Osteocyte (in vitro differentiated cells): ENCODE results near the gene SMYD3. TPM values are rescaled to one million over a fixed set of nuclear protein-coding genes. Genes with fewer than 3 reads are reported as not detected.
"Not testable (repeated sequence)": the region's sequence is repeated elsewhere in the genome, so short reads cannot be mapped to it uniquely, and the experiment has no call there.

Source experiments
- DNase-seq: peaks from one replicate; pipeline ENCODE4 v3.0.0; 2021; ENCODE audit warnings: mixed read lengths; ENCODE audit not compliant: unreplicated experiment; ENCODE audit errors: extremely low spot score
- H3K27ac Mint-ChIP-seq: one replicate; pipeline ENCODE4 v1.8.0; 2021; ENCODE audit warnings: mild to moderate bottlenecking, mixed read lengths; ENCODE audit not compliant: unreplicated experiment
- H3K27me3 Mint-ChIP-seq: one replicate; pipeline ENCODE4 v1.8.0; 2021; ENCODE audit warnings: mixed read lengths; ENCODE audit not compliant: unreplicated experiment
- H3K36me3 Mint-ChIP-seq: one replicate; pipeline ENCODE4 v1.8.0; 2021; ENCODE audit warnings: mixed read lengths; ENCODE audit not compliant: unreplicated experiment
- H3K4me1 Mint-ChIP-seq: one replicate; pipeline ENCODE4 v1.8.0; 2021; ENCODE audit warnings: mixed read lengths; ENCODE audit not compliant: unreplicated experiment
- H3K4me3 Mint-ChIP-seq: one replicate; pipeline ENCODE4 v1.8.0; 2021; ENCODE audit warnings: mild to moderate bottlenecking, moderate library complexity, mixed read lengths; ENCODE audit not compliant: unreplicated experiment
- H3K9me3 Mint-ChIP-seq: one replicate; pipeline ENCODE4 v1.8.0; 2021; ENCODE audit warnings: mixed read lengths; ENCODE audit not compliant: unreplicated experiment
- total RNA-seq: library from RNA; stranded (reverse); gene quantifications from 2 replicates; pipeline ENCODE4 v1.2.1, GENCODE V29; 2021
- TF ChIP-seq, protein P1 (sequence below): fragments of 200-600 bp; sonication (generic); IDR thresholded peaks from 2 replicates; pipeline ENCODE4 v1.5.0; 2021; ENCODE audit warnings: antibody characterized with exemption, mild to moderate bottlenecking, moderate library complexity

The SMYD3 gene
- total RNA-seq, 1 donor from 2014 or later = 22.3 TPM

DNA sequence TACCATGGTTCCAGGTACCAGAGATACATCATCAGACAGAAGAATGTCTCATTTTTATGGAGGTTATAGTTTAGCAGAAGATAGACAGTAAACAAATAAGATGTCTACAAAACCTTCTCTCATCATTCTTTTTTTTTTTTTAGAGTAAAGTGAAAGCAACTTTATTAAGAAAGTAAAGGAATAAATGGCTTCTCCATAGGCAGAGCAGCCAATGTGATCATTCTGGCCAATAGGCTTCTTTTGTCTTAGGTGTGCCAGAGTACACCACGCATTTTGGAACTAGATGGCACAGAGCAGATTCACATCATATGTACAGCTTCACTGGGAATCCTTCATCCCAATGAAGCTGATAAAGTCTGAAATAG is 428.2 kb downstream of the SMYD3 start:
- DNase-seq = no peak
- H3K4me1 Mint-ChIP-seq = peaks cover 27% of the 10 kb centered on the region
- H3K27me3 Mint-ChIP-seq = no peaks in the 10 kb centered on the region
- TF ChIP-seq, protein P1, sequence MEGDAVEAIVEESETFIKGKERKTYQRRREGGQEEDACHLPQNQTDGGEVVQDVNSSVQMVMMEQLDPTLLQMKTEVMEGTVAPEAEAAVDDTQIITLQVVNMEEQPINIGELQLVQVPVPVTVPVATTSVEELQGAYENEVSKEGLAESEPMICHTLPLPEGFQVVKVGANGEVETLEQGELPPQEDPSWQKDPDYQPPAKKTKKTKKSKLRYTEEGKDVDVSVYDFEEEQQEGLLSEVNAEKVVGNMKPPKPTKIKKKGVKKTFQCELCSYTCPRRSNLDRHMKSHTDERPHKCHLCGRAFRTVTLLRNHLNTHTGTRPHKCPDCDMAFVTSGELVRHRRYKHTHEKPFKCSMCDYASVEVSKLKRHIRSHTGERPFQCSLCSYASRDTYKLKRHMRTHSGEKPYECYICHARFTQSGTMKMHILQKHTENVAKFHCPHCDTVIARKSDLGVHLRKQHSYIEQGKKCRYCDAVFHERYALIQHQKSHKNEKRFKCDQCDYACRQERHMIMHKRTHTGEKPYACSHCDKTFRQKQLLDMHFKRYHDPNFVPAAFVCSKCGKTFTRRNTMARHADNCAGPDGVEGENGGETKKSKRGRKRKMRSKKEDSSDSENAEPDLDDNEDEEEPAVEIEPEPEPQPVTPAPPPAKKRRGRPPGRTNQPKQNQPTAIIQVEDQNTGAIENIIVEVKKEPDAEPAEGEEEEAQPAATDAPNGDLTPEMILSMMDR = no peak
- H3K27ac Mint-ChIP-seq = no peak overlapping the region
- H3K4me3 Mint-ChIP-seq = no peak overlapping the region
- H3K36me3 Mint-ChIP-seq = peaks cover 2% of the 10 kb centered on the region
- peaks cover 18% of the 10 kb centered on the region for H3K9me3 Mint-ChIP-seq

DNA sequence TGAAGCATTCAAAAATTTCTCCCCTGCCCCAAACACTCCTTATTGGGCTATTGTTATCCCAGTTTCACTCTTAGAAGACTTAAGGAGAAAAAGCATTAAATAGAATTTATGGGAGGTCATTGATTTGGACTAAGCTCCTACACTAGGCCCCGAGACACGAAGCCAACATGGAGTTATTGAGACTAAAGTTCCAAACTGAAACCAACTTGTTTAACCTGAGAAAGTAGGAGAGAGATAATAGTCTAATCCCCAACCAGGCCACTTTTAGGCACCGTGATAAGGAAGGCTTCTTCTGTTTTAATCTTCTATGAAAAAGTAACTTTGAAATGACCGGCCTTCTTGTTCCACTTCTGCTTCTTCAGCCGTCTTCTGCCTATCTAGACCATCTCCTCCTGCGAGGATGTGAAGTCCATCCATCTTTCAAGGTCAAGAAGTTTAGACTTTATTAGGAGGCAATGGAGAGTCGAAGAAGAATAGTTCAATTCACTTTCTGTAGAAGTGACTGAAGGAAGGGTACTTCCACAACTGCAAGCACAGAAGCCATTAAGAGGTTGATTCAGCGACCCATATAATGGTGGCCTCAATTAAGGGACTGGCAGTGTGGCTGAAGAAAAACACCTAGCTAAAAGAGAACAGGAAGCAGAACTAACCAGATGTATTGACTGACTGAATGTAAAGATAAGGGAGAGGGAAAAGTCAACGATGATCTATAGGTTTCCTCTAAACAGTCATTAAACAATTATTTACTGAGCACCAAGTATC is 428.8 kb downstream of the SMYD3 start:
- TF ChIP-seq, protein P1 = no peak
- H3K27ac Mint-ChIP-seq = no peak overlapping the region
- H3K9me3 Mint-ChIP-seq = peaks cover 14% of the 10 kb centered on the region
- no peaks in the 10 kb centered on the region for H3K27me3 Mint-ChIP-seq
- peaks cover 27% of the 10 kb centered on the region for H3K4me1 Mint-ChIP-seq
- peaks cover 2% of the 10 kb centered on the region for H3K36me3 Mint-ChIP-seq
- no peak for DNase-seq
- H3K4me3 Mint-ChIP-seq = no peak overlapping the region

DNA sequence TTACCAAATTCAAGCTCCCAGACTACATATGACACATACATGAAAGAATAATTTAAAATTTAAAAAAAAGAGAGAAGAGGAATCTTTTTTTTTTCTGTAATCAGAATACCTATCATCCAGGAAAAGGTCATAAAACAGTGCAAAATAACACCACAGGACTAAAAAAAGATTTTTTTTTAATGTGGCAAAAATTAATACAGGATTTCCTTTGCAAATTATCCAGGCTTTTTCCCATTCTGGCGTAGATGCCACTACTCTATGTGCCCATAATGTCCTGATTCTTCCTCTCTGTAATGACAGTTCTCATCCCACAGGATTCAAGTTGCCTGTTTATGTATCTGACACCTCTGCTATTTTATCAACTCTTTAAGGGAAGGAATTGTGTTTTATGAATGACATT is 429.6 kb downstream of the SMYD3 start:
- H3K27ac Mint-ChIP-seq = no peak overlapping the region
- DNase-seq = no peak

DNA sequence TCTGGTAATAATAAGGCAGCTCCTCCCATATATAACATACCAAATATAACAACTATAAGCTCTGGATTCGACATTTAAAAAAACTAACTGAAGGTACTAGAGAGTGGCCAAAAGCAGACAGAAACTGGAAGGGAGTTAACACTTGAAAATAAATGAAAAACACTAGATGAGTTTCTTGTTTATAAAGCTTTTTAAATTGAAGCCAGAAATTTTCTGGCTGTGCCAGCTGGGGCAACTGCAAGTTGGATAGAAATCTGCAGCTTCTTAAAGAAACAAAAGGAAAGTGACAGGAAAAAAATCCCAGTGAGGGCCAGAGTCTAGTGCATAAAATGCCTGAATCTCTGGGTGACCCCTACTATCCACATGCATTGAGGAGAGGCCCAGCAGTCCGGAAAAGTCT is 432.7 kb downstream of the SMYD3 start:
- H3K4me3 Mint-ChIP-seq = no peak overlapping the region
- H3K4me1 Mint-ChIP-seq = peaks cover 34% of the 10 kb centered on the region
- TF ChIP-seq, protein P1 = no peak
- H3K27me3 Mint-ChIP-seq = no peaks in the 10 kb centered on the region
- peaks cover 4% of the 10 kb centered on the region for H3K9me3 Mint-ChIP-seq
- peaks cover 2% of the 10 kb centered on the region for H3K36me3 Mint-ChIP-seq
- no peak for DNase-seq
- peak overlapping the region; percentile 42 for H3K27ac Mint-ChIP-seq

More for the DNA sequence above, 429.6 kb downstream of the SMYD3 start:
- H3K27me3 Mint-ChIP-seq = no peaks in the 10 kb centered on the region
- TF ChIP-seq, protein P1 = no peak
- H3K4me1 Mint-ChIP-seq = peaks cover 27% of the 10 kb centered on the region
- peaks cover 12% of the 10 kb centered on the region for H3K9me3 Mint-ChIP-seq
- peaks cover 2% of the 10 kb centered on the region for H3K36me3 Mint-ChIP-seq
- H3K4me3 Mint-ChIP-seq = no peak overlapping the region

DNA sequence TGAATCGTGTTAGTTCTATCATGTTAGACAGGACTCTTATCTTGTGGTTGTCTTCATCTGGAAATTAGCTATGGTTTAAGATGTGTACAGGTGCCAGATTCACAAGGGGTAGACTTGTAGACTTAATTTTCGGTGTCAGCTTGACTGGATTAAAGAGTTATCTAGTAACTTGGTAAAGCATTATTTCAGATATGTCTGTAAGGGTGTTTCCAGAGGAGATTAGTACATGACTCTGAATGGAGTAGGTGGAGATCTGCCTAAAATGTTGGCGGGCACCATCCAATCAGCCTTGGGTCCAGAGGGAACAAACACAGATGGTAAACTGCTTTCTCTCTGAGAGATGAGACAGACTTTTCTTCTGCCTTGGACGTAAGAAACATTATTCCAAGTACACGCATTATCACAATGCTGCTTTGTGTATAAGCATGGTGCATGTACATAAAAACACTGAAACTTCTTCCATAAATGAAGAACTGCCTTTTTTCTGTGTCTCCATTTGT is 434.6 kb downstream of the SMYD3 start:
- H3K36me3 Mint-ChIP-seq = peaks cover 2% of the 10 kb centered on the region
- no peak for DNase-seq
- H3K27me3 Mint-ChIP-seq = no peaks in the 10 kb centered on the region
- H3K9me3 Mint-ChIP-seq = peaks cover 4% of the 10 kb centered on the region
- peaks cover 31% of the 10 kb centered on the region for H3K4me1 Mint-ChIP-seq
- peak overlapping the region; percentile 42 for H3K27ac Mint-ChIP-seq
- no peak overlapping the region for H3K4me3 Mint-ChIP-seq
- TF ChIP-seq, protein P1 = no peak

DNA sequence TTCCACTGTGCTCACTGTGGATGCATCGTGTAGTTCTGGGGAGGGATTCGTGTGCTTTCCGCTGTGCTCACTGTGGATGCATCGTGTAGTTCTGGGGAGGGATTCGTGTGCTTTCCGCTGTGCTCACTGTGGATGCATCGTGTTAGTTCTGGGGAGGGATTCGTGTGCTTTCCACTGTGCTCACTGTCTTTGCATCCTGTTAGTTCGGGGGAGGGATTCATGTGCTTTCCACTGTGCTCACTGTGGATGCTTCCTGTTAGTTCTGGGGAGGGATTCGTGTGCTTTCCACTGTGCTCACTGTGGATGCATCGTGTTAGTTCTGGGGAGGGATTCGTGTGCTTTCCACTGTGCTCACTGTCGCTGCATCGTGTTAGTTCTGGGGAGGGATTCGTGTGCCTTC is 435.1 kb downstream of the SMYD3 start:
- H3K36me3 Mint-ChIP-seq, DNase-seq, H3K4me3 Mint-ChIP-seq, H3K27me3 Mint-ChIP-seq, H3K9me3 Mint-ChIP-seq: not testable (repeated sequence)
- Mint-ChIP-seq H3K27ac (peak overlapping the region; percentile 42), H3K4me1 (peaks cover 33% of the 10 kb centered on the region)

DNA sequence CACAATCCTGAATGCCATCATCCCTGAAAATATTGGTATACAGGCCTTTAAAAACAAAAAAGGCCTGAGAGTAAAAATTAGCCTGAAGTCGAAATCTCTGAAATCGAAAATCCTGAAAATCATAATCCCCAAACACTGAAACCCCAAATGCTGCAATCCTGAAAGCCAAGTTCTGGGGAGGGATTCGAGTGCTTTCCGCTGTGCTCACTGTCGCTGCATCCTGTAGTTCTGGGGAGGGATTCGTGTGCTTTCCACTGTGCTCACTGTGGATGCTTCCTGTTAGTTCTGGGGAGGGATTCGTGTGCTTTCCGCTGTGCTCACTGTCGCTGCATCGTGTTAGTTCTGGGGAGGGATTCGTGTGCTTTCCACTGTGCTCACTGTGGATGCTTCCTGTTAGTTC is 435.5 kb downstream of the SMYD3 start:
- peaks cover 33% of the 10 kb centered on the region for H3K4me1 Mint-ChIP-seq
- H3K27me3 Mint-ChIP-seq, H3K9me3 Mint-ChIP-seq, H3K27ac Mint-ChIP-seq, H3K4me3 Mint-ChIP-seq, DNase-seq, H3K36me3 Mint-ChIP-seq: not testable (repeated sequence)
